GM18499 (cell line): ENCODE results near the gene RGS17.
"Not testable (repeated sequence)": the region's sequence is repeated elsewhere in the genome, so short reads cannot be mapped to it uniquely, and the experiment has no call there.

ENCODE experiments used
- ATAC-seq: cut with Tn5 transposase; IDR thresholded peaks from one replicate; pipeline ENCODE4 v1.9.1; 2021; ENCODE audit warnings: moderate number of reproducible peaks; ENCODE audit not compliant: insufficient read depth, unreplicated experiment

Gene RGS17

DNA sequence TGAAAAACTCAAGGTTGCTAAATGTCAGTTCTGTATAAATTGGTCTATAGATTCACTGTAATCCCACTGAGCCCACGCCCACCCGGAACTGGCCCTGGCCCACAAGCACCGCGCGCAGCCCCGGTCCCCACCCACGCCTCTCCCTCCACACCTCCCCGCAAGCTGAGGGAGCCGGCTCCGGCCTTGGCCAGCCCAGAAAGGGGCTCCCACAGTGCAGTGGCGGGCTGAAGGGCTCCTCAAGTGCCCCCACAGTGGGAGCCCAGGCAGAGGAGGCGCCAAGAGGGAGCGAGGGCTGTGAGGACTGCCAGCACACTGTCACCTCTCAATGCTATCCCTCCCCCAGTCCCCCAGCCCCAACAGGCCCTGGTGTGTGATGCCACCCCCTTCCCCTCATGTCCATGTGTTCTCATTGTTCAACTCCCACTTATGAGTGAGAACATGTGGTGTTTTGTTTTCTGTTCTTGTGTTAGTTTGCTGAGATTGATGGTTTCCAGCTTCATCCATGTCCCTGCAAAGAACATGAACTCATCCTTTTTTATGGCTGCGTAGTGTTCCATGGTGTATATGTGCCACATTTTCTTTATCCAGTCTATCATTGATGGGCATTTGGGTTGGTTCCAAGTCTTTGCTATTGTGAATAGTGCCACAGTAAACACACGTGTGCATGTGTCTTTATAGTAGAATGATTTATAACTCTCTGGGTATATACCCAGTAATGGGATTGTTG lies 164.8 kb downstream of the RGS17 start:
- not testable (repeated sequence) for ATAC-seq

DNA sequence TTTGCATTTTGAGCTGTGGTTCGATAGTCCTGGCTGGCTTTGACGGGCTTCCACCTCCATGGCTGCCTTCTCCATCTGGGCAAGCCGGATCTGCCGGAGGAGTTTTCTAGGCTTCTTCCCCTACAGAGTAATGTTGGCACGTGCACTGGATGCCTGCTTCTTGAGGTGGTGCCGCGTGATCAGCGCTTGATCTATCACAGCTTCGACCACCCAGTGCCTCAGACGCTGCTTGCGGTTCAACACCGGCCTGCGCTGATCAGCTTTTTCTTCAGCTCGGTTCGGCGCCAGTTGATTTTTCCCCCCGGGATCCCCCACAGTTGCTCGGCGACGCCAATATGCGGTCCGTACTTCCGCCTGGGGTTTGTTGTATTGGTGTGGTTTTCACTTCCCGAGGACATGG lies 171.7 kb downstream of the RGS17 start:
- ATAC-seq = no peak

DNA sequence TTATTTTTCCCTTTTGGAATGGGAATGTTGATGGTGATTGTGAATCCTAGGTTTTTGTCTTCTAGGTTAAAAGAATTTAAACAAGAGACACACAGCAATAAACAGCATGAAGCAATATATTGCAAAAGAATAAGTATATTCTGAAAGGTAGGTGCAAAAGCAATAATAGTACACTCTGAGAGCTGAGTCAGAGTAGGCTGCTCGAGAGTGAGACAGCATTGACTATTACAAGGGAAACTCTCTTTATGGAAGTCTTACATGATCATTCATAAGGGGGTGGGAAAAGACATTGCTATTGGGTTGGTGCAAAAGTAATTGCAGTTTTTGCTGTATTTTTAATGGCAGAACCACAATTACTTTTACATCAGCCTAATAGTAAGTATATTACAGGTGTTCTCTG lies 173.3 kb downstream of the RGS17 start:
- ATAC-seq = no peak
